Sigmoid colon (tissue), 7 donors: ENCODE data around the gene DDI1. TPM values are rescaled to one million over a fixed set of nuclear protein-coding genes. Genes with fewer than 3 reads are reported as not detected.

Source experiments
- DNase-seq: peaks from one replicate; pipeline ENCODE4 v3.0.0-alpha.2; 2019
- H3K27ac ChIP-seq, 4 donors: fragments of 200-600 bp; sonication (generic); one replicate each; pipeline ENCODE4 v1.5.1; 2016 to 2019; ENCODE audit warnings: mild to moderate bottlenecking in 1 of 4
- H3K27me3 ChIP-seq, 3 donors: fragments of 200-600 bp; sonication (generic); one replicate each; pipeline ENCODE4 v1.5.1; 2019; ENCODE audit warnings: mild to moderate bottlenecking in 1 of 3
- H3K36me3 ChIP-seq, 4 donors: fragments of 200-600 bp; sonication (generic); one replicate each; pipeline ENCODE4 v1.5.1; 2016 to 2019
- H3K4me1 ChIP-seq, 4 donors: fragments of 200-600 bp; sonication (generic); one replicate each; pipeline ENCODE4 v1.5.1; 2017 to 2019
- H3K4me3 ChIP-seq, 4 donors: fragments of 200-600 bp; sonication (generic); one replicate each; pipeline ENCODE4 v1.5.1; 2017 to 2019; ENCODE audit warnings: mild to moderate bottlenecking in 2 of 4, moderate library complexity in 1 of 4
- H3K9me3 ChIP-seq, 4 donors: fragments of 200-600 bp in 3 of 4; sonication (generic) in 3 of 4; one replicate each; pipeline versions ENCODE4 v1.5.1 to v1.6.1; 2013 to 2019
- EP300 ChIP-seq, 4 donors: sonication (generic); formaldehyde crosslinking; IDR thresholded peaks; one replicate each; pipeline ENCODE4 v1.6.1; 2017; ENCODE audit warnings: antibody characterized with exemption in 4 of 4
- POLR2A ChIP-seq, 2 donors: fragments of 450-650 bp; IDR thresholded peaks; one replicate each; pipeline ENCODE4 v1.6.1; 2016; ENCODE audit warnings: antibody characterized with exemption in 2 of 2, mild to moderate bottlenecking in 2 of 2, moderate library complexity in 2 of 2
- POLR2AphosphoS5 ChIP-seq, 4 donors: sonication (generic); formaldehyde crosslinking; IDR thresholded peaks; one replicate each; pipeline ENCODE4 v1.6.1; 2017; ENCODE audit warnings: antibody characterized with exemption in 4 of 4
- WGBS, 2 donors: extraction: QIAGEN DNeasy Blood & Tissue Kit; methylation state at CpG; one replicate each; pipeline ENCODE4 v1.1.7; 2013; 5-methylcytosine and 5-hydroxymethylcytosine counted together
- intact Hi-C: fragments of 100-400 bp; cut with DNase I; formaldehyde crosslinking; loops from one replicate; pipeline ENCODE4 v1.15.1; 2023
- polyA plus RNA-seq, 3 donors: library from polyadenylated mRNA; stranded (reverse); fragments of 200-250 nt; gene quantifications; one replicate each; pipeline ENCODE4 v1.2.3, GENCODE V29; 2013
- total RNA-seq, 4 donors: library from RNA; depleted of rRNA; stranded (reverse); fragments of >200 nt; gene quantifications; one replicate each; pipeline ENCODE4 v1.1.0, GENCODE V29; 2016
- TF ChIP-seq, protein P1 (sequence below), 4 experiments: fragments of 450-650 bp in 3 of 4; fragments of 200-600 bp in 1 of 4; IDR thresholded peaks; one replicate each; pipeline ENCODE4 v1.5.1; 2016 to 2019; ENCODE audit warnings: antibody characterized with exemption in 4 of 4, mild to moderate bottlenecking in 3 of 4, moderate library complexity in 2 of 4
- donor health status: healthy with polysubstance abuse.
- donor health status: Bipolar disorder and iron deficiency.
- donor health status: healthy.

DDI1 gene
- total and polyA plus RNA-seq, 7 donors = not detected

- no peak for DNase-seq
- no peaks in the 10 kb centered on the region for H3K4me1 ChIP-seq
- intact Hi-C loops = no loop called here
- no peak overlapping the region for H3K4me3 ChIP-seq
- no peak overlapping the region for H3K27ac ChIP-seq
- 81 to 91% methylated on average over 4 of the region's 4 CpGs for WGBS, 2 donors
- no peaks in the 10 kb centered on the region for H3K9me3 ChIP-seq
- no peaks in the 10 kb centered on the region for H3K27me3 ChIP-seq
- no peaks in the 10 kb centered on the region for H3K36me3 ChIP-seq
- TF ChIP-seq POLR2A (IDR thresholded peaks at IDR 0.05) (no peak), POLR2AphosphoS5 (IDR thresholded peaks at IDR 0.05) (no peak), EP300 (IDR thresholded peaks at IDR 0.05) (no peak)
- TF ChIP-seq, protein P1, sequence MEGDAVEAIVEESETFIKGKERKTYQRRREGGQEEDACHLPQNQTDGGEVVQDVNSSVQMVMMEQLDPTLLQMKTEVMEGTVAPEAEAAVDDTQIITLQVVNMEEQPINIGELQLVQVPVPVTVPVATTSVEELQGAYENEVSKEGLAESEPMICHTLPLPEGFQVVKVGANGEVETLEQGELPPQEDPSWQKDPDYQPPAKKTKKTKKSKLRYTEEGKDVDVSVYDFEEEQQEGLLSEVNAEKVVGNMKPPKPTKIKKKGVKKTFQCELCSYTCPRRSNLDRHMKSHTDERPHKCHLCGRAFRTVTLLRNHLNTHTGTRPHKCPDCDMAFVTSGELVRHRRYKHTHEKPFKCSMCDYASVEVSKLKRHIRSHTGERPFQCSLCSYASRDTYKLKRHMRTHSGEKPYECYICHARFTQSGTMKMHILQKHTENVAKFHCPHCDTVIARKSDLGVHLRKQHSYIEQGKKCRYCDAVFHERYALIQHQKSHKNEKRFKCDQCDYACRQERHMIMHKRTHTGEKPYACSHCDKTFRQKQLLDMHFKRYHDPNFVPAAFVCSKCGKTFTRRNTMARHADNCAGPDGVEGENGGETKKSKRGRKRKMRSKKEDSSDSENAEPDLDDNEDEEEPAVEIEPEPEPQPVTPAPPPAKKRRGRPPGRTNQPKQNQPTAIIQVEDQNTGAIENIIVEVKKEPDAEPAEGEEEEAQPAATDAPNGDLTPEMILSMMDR (IDR thresholded peaks at IDR 0.05) = no peak
Observed at GRCh38 chr11:104075706-104076105, 39.3 kb downstream of the DDI1 start.

GRCh38 chr11:104076455-104076854 is 40.0 kb downstream of the DDI1 start:
- no peak overlapping the region for H3K4me3 ChIP-seq
- 72 to 84% methylated on average over 2 of the region's 2 CpGs for WGBS, 2 donors
- H3K27ac ChIP-seq = no peak overlapping the region
- no peak for DNase-seq
- no peak for TF ChIP-seq EP300 (IDR thresholded peaks at IDR 0.05)
- TF ChIP-seq POLR2A (IDR thresholded peaks at IDR 0.05) = no peak
- TF ChIP-seq, protein P1 (IDR thresholded peaks at IDR 0.05) = no peak
- no peak for TF ChIP-seq POLR2AphosphoS5 (IDR thresholded peaks at IDR 0.05)
- H3K9me3 ChIP-seq = no peaks in the 10 kb centered on the region
- no peaks in the 10 kb centered on the region for H3K27me3 ChIP-seq
- no peaks in the 10 kb centered on the region for H3K4me1 ChIP-seq
- H3K36me3 ChIP-seq = no peaks in the 10 kb centered on the region
- intact Hi-C loops = no loop called here

GRCh38 chr11:104078245-104078644 is 41.8 kb downstream of the DDI1 start:
- no peaks in the 10 kb centered on the region for H3K36me3 ChIP-seq
- no peak overlapping the region for H3K27ac ChIP-seq
- WGBS, 2 donors = 60 to 63% methylated on average over 4 of the region's 4 CpGs
- TF ChIP-seq EP300 (IDR thresholded peaks at IDR 0.05) (no peak), POLR2A (IDR thresholded peaks at IDR 0.05) (no peak), POLR2AphosphoS5 (IDR thresholded peaks at IDR 0.05) (no peak)
- TF ChIP-seq, protein P1 (IDR thresholded peaks at IDR 0.05) = no peak
- intact Hi-C loops = no loop called here
- H3K4me3 ChIP-seq = no peak overlapping the region
- DNase-seq = no peak
- H3K4me1 ChIP-seq = no peaks in the 10 kb centered on the region
- no peaks in the 10 kb centered on the region for H3K9me3 ChIP-seq
- no peaks in the 10 kb centered on the region for H3K27me3 ChIP-seq

DNA sequence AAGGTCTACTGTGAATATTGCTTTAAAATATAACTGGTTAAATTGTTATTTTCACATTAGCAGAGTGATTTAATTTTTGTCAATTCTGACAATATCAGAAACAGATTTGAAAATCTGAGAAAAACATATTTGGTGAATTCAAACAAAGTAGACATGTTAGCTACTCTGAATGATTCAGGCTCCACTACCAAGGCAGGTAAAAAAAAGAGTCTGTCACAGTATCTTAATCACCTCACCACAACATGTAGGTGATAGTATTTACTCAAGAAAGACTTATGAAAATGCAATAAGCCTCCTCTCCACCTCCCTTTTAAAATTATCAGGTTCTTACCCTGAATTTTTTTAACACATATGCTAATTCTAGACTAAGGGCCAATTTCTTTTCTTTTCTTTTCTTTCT is 42.6 kb downstream of the DDI1 start:
- H3K9me3 ChIP-seq = no peaks in the 10 kb centered on the region
- H3K27ac ChIP-seq = no peak overlapping the region
- no peak for DNase-seq
- no peak overlapping the region for H3K4me3 ChIP-seq
- H3K36me3 ChIP-seq = no peaks in the 10 kb centered on the region
- H3K4me1 ChIP-seq = no peaks in the 10 kb centered on the region
- no peak for TF ChIP-seq POLR2AphosphoS5 (IDR thresholded peaks at IDR 0.05)
- no peaks in the 10 kb centered on the region for H3K27me3 ChIP-seq
- intact Hi-C loops = no loop called here

DNA sequence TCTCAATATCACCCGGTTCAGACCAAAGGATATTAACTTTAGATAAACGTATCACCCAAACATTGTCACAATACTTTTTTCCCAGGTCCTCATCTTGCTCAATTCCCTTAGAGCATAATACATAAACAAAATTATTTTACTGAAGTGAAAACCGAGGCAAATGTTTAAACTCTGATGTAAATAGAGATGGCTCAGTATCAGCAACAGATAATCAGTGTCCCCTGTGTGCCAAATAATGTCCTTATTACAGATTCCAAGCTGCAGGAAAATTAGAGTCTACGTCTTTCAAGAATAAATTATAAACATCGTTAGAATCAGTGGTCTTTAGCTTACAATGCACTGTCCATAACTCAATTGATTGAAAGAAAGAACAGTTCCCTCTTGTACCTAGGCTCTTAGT is 50.2 kb downstream of the DDI1 start:
- H3K9me3 ChIP-seq = no peaks in the 10 kb centered on the region
- intact Hi-C loops = no loop called here
- no peak overlapping the region for H3K27ac ChIP-seq
- no peak for DNase-seq
- no peaks in the 10 kb centered on the region for H3K36me3 ChIP-seq
- peaks cover 0 to 6% (median 0%) of the 10 kb centered on the region in 4 donors for H3K4me1 ChIP-seq
- no peaks in the 10 kb centered on the region for H3K27me3 ChIP-seq
- TF ChIP-seq POLR2AphosphoS5 (IDR thresholded peaks at IDR 0.05) (no peak), POLR2A (IDR thresholded peaks at IDR 0.05) (no peak), EP300 (IDR thresholded peaks at IDR 0.05) (no peak)
- TF ChIP-seq, protein P1 (IDR thresholded peaks at IDR 0.05) = no peak
- WGBS, 2 donors = 57 to 66% methylated on average over 5 of the region's 5 CpGs
- no peak overlapping the region for H3K4me3 ChIP-seq

Other genes starting within 250 kb of the DDI1 start
- gene PDGFD, start 127.5 kb downstream of the DDI1 start, total RNA-seq = 10 to 100 TPM in 2 of 4 donors, 1 to 10 TPM in 2; 7.9 to 11.6 (median 10.2) TPM
- gene PDGFD, start 127.5 kb downstream of the DDI1 start, polyA plus RNA-seq = 1 to 10 TPM in 2 of 3 donors, under 1 TPM in 1; 0.69 to 2.4 (median 2.1) TPM